Omental fat pad (tissue), 4 donors: ENCODE data around the gene FIBCD1. TPM values are rescaled to one million over a fixed set of nuclear protein-coding genes. Genes with fewer than 3 reads are reported as not detected.

Source experiments
- ATAC-seq: fragments of 150-250 bp; one replicate; pipeline ENCODE4 v1.9.1; 2016; ENCODE audit warnings: mild to moderate bottlenecking, moderate library complexity; ENCODE audit not compliant: low FRiP score
- DNase-seq: peaks from one replicate; pipeline ENCODE4 v3.0.0-alpha.2; 2019; ENCODE audit warnings: low spot score
- CTCF ChIP-seq, 3 donors: fragments of 450-650 bp; IDR thresholded peaks; one replicate each; pipeline ENCODE4 v1.5.1; 2016 to 2017; ENCODE audit warnings: antibody characterized with exemption in 3 of 3, mild to moderate bottlenecking in 3 of 3, moderate library complexity in 2 of 3
- total RNA-seq, 4 donors: library from RNA; depleted of rRNA; stranded (reverse); fragments of >200 nt; gene quantifications; one replicate each; pipeline ENCODE4 v1.1.0, GENCODE V29; 2016

Gene FIBCD1
- total RNA-seq, 4 donors from 2014 or later: 1.6 TPM; not detected in 3

GRCh38 chr9:130890124-130890523, 48.9 kb downstream of the FIBCD1 start:
- ATAC-seq: no peak
- DNase-seq: no peak
- no peak for TF ChIP-seq CTCF (IDR thresholded peaks at IDR 0.05)

GRCh38 chr9:130888146-130888885, 50.7 kb downstream of the FIBCD1 start:
- DNase-seq: no peak
- TF ChIP-seq CTCF (IDR thresholded peaks at IDR 0.05): no peak

GRCh38 chr9:130887494-130888144, 51.4 kb downstream of the FIBCD1 start:
- no peak for TF ChIP-seq CTCF (IDR thresholded peaks at IDR 0.05)
- DNase-seq (no peak), ATAC-seq (no peak)

More at GRCh38 chr9:130888146-130888885, 50.7 kb downstream of the FIBCD1 start:
- no peak for ATAC-seq

GRCh38 chr9:130886981-130887380, 52.1 kb downstream of the FIBCD1 start:
- TF ChIP-seq CTCF (IDR thresholded peaks at IDR 0.05): no peak
- no peak for ATAC-seq
- no peak for DNase-seq

- DNase-seq (no peak), ATAC-seq (no peak)
- no peak for TF ChIP-seq CTCF (IDR thresholded peaks at IDR 0.05)
These were observed 53.3 kb downstream of the FIBCD1 start for GRCh38 chr9:130885484-130886375.

- no peak for ATAC-seq
- DNase-seq: no peak
- no peak for TF ChIP-seq CTCF (IDR thresholded peaks at IDR 0.05)
These were observed 54.2 kb downstream of the FIBCD1 start for GRCh38 chr9:130884542-130885483.
